Activated naive CD4-positive, alpha-beta T cell (primary cell): Measurements from ENCODE around the gene SLC46A3.
"Not testable (repeated sequence)": the region's sequence is repeated elsewhere in the genome, so short reads cannot be mapped to it uniquely, and the experiment has no call there.

Experiments
- DNase-seq, 4 experiments: peaks; one replicate each; lab custom pipeline; 2025; lab: John Stamatoyannopoulos, UW

SLC46A3 gene

GRCh38 chr13:28718543-28719226, at the start of gene SLC46A3:
SLC46A3 (minus strand) TSS chr13:28718970; CDS start chr13:28717998, 972 bp downstream.
- peak; percentile 92 to 97 (median 96) for DNase-seq

GRCh38 chr13:28763887-28764286, 45.1 kb upstream of the SLC46A3 start:
- no peak for DNase-seq

- DNase-seq: no peak
These were observed 42.8 kb upstream of the SLC46A3 start for GRCh38 chr13:28761586-28761985.

- no peak for DNase-seq
These were observed 36.7 kb upstream of the SLC46A3 start for GRCh38 chr13:28755546-28755870.

- DNase-seq: no peak
These were observed 36.2 kb upstream of the SLC46A3 start for GRCh38 chr13:28754698-28755545.

DNA sequence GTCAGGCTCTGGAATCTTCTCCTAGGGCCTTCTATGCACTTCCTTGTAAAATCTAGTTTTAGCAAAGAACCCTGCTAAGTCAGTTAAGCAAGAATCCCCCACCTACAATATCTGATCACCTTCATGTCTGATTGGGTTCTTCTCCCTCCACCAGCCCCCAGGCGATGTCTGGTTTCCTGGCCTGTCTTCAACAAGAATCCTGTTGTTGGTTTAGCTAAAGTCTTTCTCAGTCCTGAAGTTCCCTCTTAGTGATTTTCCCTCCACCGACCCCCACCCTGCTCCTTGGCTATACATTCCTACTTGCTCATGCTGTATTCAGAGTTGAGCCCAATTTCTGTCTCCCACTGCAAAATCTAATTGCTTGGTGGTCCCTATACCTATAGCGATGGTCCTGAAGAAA, 35.2 kb upstream of the SLC46A3 start:
- no peak for DNase-seq

DNA sequence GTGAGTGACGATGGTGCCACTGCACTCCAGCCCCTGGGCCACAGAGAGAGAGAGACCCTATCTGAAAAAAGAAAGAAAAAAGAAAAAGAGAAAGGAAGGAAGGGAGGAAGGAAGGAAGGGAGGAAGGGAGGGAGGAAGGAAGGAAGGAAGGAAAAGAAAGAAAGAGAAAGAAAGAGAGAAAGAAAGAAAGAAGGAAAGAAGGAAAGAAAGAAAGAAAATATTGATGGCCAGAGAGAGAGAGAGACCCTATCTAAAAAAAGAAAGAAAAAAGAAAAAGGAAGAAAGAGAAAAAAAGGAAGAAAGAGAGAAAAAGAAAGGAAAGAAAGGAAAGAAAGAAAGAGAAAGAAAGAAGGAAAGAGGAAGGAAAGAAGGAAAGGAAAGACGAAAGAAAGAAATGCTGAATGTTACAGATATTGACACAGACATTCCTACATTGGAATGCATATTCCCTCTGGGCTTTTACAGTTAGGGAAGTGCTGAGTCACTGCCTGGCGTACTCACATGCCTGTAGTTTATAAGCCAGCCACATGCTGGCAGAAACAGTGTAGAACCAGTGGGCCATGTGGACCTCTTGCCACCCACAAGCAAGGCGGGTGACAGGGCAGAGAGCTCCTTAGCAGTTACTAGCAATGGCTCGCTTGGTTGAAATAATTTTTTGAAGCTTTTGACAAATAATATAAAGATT, 34.6 kb upstream of the SLC46A3 start:
- no peak for DNase-seq

GRCh38 chr13:28751175-28751960, 32.6 kb upstream of the SLC46A3 start:
- no peak for DNase-seq

DNA sequence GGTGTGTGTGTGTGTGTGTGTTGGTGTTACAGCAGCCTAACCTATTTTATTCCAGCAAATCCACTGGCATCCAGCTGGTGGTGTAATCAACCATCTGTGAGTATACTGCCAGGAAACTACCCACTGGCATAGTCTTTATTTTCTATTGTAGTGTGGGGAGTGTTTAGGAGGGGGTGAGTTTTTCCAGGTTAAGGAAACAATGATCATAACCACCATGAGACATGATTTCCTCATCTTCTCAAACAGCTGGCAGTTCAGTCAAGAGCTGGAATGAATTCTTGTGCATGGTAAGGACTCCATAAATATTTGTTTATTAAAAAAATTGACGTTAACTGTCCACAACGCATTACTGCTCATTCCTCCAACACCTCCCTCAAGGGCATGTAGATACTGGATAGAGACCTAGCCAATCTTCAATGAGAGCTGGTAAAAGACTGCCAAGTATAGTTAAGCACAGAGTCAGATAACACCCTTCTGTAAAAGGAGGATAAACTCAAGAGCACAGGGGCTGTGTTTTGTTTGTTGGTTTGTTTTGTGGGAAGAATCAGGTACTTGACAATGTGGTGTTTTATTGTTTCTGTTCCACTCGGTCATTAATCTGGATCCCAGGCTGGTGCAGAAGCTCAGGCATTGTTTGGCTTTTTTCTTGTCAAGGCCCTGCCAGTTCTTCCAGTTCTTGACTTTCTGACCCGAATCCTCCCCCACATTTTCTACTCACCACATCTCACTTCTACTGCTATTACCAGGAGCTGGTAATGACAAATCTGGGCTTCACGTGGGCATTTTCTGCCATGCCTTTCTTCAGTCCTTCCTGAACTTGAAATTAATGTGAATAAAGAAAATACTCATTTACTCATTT, 31.6 kb upstream of the SLC46A3 start:
- no peak for DNase-seq

- DNase-seq: no peak
These were observed 29.1 kb upstream of the SLC46A3 start for GRCh38 chr13:28747851-28748250.

GRCh38 chr13:28746287-28746612, 27.5 kb upstream of the SLC46A3 start:
- no peak for DNase-seq

- no peak for DNase-seq
These were observed 25.9 kb upstream of the SLC46A3 start for GRCh38 chr13:28744656-28745055.

DNA sequence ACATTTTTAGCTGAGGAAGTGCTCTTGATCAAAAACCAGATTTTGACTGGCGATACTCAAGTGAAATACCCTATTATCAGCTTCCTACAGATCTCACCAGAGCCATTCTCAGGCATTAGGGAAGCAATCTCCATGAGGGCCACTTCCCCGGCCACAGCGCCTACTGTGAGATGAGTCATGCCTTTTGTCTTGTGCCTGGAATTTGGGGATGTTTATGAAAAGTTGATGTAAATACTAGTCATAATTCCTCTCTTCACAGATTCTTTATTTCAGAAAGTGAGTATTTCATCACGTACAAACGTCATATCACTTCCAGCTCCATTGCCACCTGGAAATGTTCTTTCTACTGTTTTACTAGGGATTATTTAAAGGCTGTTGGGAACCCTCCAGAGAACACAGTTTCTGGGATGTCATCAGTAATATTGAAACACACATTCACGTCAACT, 25.3 kb upstream of the SLC46A3 start:
- DNase-seq: no peak

DNA sequence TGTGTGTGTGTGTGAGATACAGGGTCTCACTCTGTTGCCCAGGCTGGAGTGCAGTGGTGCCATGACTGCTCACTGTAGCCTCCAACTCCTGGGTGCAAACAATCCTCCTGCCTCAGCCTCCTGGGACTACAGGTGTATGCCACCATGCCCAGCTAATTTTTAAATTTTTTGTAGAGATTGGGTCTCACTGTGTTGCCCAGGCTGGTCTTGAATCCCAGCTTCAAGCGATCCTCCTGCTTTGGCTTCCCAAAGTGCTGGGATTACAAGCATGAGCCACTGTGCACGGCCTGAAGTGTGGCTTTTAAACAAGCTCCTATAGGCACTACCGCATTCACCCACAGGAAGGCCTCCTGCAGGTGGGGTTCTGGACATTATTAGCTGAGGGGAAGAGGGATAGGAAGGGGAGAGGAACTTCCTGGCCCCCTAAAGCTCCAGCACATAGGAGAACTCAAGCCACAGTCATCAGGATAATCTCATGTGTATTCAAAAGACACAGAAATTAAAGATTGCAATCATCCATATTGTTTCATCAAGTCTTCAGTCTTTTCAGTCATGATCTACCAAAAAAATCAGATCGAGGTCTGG, 24.8 kb upstream of the SLC46A3 start:
- no peak for DNase-seq

- no peak for DNase-seq
These were observed 24.2 kb upstream of the SLC46A3 start for GRCh38 chr13:28743020-28743419.

DNA sequence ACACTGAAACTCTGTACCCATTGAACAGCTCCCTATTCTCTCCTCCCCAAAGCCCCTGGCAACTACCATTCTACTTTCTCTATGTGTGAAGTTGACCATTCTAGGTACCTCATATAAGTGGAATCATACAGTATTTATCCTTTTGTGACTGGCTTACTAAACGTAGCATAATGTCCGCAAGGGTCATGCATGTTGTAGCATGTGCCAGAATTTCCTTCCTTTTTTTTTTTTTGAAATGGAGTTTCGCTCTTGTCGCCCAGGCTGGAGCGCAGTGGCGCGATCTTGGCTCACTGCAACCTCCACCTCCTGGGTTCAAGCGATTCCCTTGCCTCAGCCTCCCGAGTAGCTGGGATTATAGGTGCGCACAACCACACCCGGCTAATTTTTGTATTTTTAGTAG, 23.7 kb upstream of the SLC46A3 start:
- DNase-seq: not testable (repeated sequence)

- DNase-seq: no peak
These were observed 22.3 kb upstream of the SLC46A3 start for GRCh38 chr13:28741084-28741491.

DNA sequence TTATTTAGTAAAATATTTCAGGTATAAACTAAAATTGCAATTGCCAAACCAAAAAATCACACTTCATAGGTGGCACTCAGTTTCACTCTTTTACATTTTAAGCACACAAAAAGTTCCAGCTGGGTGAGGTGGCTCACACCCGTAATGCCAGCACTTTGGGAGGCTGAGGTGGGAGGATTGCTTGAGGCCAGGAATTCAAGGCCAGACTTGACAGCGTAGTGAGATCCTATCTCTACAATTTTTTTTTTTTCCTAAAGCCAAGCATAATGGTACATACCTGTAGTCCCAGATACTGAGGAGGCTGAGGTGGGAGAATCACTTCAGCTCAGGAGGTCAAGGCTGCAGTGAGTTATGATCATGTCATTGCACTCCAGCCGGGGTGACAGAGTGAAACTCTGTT, 20.6 kb upstream of the SLC46A3 start:
- DNase-seq: no peak

DNA sequence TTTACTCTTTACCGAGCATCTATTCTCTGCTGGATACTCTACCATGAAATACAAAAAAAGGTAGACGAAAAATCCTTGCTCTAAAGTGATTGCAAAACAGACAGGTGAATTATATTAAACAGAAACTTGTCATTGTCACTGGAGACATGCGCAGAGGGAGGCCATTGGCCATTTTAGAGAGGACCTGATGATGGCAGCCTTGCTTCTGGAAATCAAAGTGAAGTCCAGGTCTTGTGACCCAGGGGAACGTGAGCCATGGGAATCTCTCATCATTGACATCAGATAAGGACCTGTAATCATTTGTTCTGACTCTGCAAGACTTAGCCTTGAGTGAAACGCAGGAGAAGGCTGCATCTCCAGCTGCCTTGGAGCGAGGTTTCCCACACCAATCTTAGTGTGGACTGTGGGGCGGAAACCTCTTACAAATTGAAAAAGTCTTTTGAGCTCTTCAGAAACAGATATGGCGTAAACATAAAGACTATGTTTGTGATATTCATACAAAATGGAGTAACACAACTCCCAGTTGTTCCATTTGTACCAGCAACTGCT, 16.8 kb upstream of the SLC46A3 start:
- DNase-seq: no peak

DNA sequence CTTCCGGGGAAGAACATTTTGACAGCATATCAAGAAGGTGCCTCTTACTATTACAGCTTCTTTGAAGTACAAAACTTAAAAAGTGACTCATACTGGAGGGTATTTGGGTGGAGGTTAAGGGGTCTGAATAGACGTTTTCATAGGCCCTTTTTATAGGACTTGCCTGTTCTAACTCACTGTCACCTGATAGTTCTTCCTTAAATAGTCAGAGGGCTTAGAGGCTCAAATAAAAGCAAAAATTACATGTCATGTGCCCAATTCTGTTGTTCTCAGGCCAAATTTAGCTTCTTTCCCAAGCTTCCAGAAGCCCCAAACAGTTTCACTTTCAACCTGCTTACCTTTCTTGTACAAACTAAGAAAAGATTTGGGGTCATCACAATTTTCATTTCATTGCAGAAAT, 16.1 kb upstream of the SLC46A3 start:
- DNase-seq: no peak

DNA sequence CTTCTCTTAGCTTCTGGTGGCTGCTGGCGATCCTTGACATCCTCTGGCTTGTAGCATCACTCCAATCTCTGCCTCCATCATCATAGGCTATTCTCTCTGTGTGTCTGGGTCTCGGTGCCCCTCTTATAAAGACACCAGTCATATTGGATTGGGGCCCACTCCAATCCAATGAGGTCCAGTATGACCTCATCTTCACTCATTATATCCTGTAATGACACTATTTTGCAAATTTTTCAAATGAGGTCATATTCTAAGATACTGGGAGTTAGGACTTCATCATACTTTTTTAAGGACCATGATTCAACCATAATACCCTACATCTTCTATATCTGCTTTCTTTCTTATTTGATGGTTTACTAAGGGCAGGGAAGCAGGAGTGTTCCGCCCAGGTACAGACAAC, 12.0 kb upstream of the SLC46A3 start:
- no peak for DNase-seq
